Neutrophil (primary cell): ENCODE measurements around the gene COX15.
A peak's percentile ranks its signal among the peaks of the same experiment; 100 is the strongest.

Experiments
- H3K27ac ChIP-seq: fragments of 200-600 bp; sonication (generic); 2 replicates; pipeline ENCODE4 v1.5.1; 2016; ENCODE audit warnings: mild to moderate bottlenecking, moderate library complexity
- H3K27me3 ChIP-seq: fragments of 200-600 bp; sonication (generic); 2 replicates; pipeline ENCODE4 v1.6.0; 2016; ENCODE audit warnings: mild to moderate bottlenecking
- H3K36me3 ChIP-seq: fragments of 200-600 bp; sonication (generic); 2 replicates; pipeline ENCODE4 v1.5.1; 2017
- H3K4me1 ChIP-seq, 2 experiments: fragments of 200-600 bp in 1 of 2; sonication (generic) in 1 of 2; 1 replicate in 1 of 2; 2 replicates in 1 of 2; pipeline versions ENCODE4 v1.5.1 to v1.6.1; 2013 to 2016; ENCODE audit warnings: low read depth in 1 of 2, low read length in 1 of 2, mild to moderate bottlenecking in 1 of 2, moderate library complexity in 1 of 2; ENCODE audit not compliant: control insufficient read depth in 1 of 2, insufficient read depth in 1 of 2
- H3K4me3 ChIP-seq, 2 experiments: fragments of 200-600 bp in 1 of 2; sonication (generic) in 1 of 2; 1 replicate in 1 of 2; 2 replicates in 1 of 2; pipeline ENCODE4 v1.5.1; 2013 to 2016; ENCODE audit warnings: low read depth in 1 of 2, low read length in 1 of 2, mild to moderate bottlenecking in 1 of 2, moderate library complexity in 1 of 2
- H3K9me3 ChIP-seq: fragments of 200-600 bp; sonication (generic); 2 replicates; pipeline ENCODE4 v1.5.1; 2016
- CTCF ChIP-seq: fragments of 200-600 bp; sonication (generic); IDR thresholded peaks from 2 replicates; pipeline ENCODE4 v1.5.1; 2016; ENCODE audit warnings: antibody characterized with exemption

The COX15 gene

GRCh38 chr10:99685597-99685967, 46.3 kb downstream of the COX15 start:
- Histone ChIP-seq H3K4me1 (peaks cover 18% of the 10 kb centered on the region in 2 experiments), H3K27ac (peak overlapping the region; percentile 79), H3K36me3 (peaks cover 7% of the 10 kb centered on the region)

GRCh38 chr10:99682752-99683151, 49.2 kb downstream of the COX15 start:
- Histone ChIP-seq H3K27me3 (no peaks in the 10 kb centered on the region), H3K4me1 (peaks cover 18% of the 10 kb centered on the region in 2 experiments), H3K9me3 (no peaks in the 10 kb centered on the region), H3K27ac (no peak overlapping the region), H3K36me3 (peaks cover 23% of the 10 kb centered on the region), H3K4me3 (no peak overlapping the region)
- TF ChIP-seq CTCF = no peak

More at GRCh38 chr10:99685597-99685967, 46.3 kb downstream of the COX15 start:
- TF ChIP-seq CTCF = no peak
- no peaks in the 10 kb centered on the region for H3K9me3 ChIP-seq
- H3K27me3 ChIP-seq = no peaks in the 10 kb centered on the region
- no peak overlapping the region for H3K4me3 ChIP-seq
